BLaER1 treated with 17β-estradiol and CSF1 and Interleukin-3, amounts not matched to agents 10 nM and 100 nM (cell line): ENCODE measurements around the gene DDX47.
"Not testable (repeated sequence)": the region's sequence is repeated elsewhere in the genome, so short reads cannot be mapped to it uniquely, and the experiment has no call there.

Experiments used
- H3K27ac ChIP-seq, 11 experiments: shearing (Covaris generic); formaldehyde crosslinking; 2 replicates each; pipeline ENCODE4 v1.8.1; 2022
- H3K27me3 ChIP-seq, 11 experiments: shearing (Covaris generic); formaldehyde crosslinking; 2 replicates each; pipeline ENCODE4 v1.8.1; 2022
- H3K36me3 ChIP-seq, 11 experiments: shearing (Covaris generic); formaldehyde crosslinking; 2 replicates each; pipeline ENCODE4 v1.8.1; 2022
- H3K4me1 ChIP-seq, 10 experiments: shearing (Covaris generic); formaldehyde crosslinking; 2 replicates each; pipeline ENCODE4 v1.8.1; 2022
- H3K4me2 ChIP-seq, 11 experiments: shearing (Covaris generic); formaldehyde crosslinking; 2 replicates each; pipeline ENCODE4 v1.8.1; 2022
- H3K4me3 ChIP-seq, 10 experiments: shearing (Covaris generic); formaldehyde crosslinking; 2 replicates each; pipeline ENCODE4 v1.8.1; 2022
- H3K9ac ChIP-seq, 11 experiments: shearing (Covaris generic); formaldehyde crosslinking; 2 replicates each; pipeline ENCODE4 v1.8.1; 2022
- H3K9me3 ChIP-seq, 11 experiments: shearing (Covaris generic); formaldehyde crosslinking; replicated peaks in 1 of 11; 2 replicates each; pipeline ENCODE4 v1.8.1; 2022
- H4K20me1 ChIP-seq, 11 experiments: shearing (Covaris generic); formaldehyde crosslinking; 2 replicates each; pipeline ENCODE4 v1.8.1; 2022
- Cebpa-rat ChIP-seq, 11 experiments: shearing (Covaris generic); IDR thresholded peaks; 2 replicates each; pipeline ENCODE4 v1.8.1; 2022

The DDX47 gene

DNA sequence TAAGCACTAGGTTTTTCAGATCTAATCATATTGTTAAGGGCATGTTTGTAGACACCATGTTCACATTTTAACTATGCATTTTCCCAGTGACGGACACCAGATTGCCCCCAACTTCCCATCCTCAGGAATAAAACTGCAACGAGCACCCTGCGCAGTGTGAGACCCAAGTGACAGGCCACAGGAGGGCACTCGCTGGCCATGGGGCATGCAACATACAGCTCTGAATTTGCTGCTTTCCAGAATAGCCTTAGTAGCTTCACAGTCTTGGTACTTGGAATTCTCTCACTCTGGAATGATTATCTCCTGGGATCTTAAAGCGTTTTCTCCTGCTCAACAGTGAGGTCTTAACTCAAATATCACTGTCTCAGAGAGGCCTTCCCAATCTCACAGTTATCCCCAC, 972 bp upstream of the DDX47 start:
- Histone ChIP-seq H3K9ac (no peak overlapping the region), H3K27ac (no peak overlapping the region), H3K4me2 (peak overlapping the region in 1 of 11 experiments; percentile 74; a peak in 2 of 22 replicates)

DNA sequence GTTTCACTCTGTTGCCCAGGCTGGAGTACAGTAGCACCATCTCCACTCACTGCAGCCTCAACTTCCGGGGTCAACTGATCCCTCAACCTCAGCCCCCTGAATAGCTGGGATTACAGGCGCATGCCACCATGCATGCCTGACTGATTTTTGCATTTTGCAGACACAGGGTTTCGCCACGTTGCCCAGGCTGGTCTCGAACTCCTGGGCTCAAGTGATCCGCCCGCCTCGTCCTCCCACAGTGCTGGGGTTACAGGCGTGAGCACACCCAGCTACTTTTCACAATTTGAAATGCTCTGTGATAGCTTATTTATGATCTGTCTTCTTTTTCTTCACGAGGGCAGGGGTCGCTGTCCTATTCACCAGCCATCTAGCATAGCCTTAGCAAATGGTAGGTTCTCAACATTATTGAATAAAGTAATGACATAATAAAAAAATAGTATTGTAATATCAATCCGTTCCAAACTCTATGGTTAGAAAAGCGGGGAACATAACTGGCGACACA, 477 bp upstream of the DDX47 start:
- Histone ChIP-seq H3K9ac (peak overlapping the region in 1 of 11 experiments; percentile 89; a peak in 1 of 22 replicates), H3K9me3 (no peaks in the 10 kb centered on the region), H3K4me2 (peak overlapping the region in 10 of 11 experiments; percentile 4 to 98 (median 40); a peak in 14 of 22 replicates), H3K27ac (no peak overlapping the region; a peak in 1 of 22 replicates), H3K36me3 (peaks cover 0 to 36% (median 33%) of the 10 kb centered on the region in 11 experiments; a peak in 21 of 22 replicates), H3K4me3 (peak overlapping the region in 1 of 10 experiments; percentile 95; a peak in 1 of 20 replicates), H3K4me1 (peaks cover 68 to 90% (median 72%) of the 10 kb centered on the region in 10 experiments), H3K27me3 (no peaks in the 10 kb centered on the region), H4K20me1 (peaks cover 0 to 26% (median 14%) of the 10 kb centered on the region in 11 experiments; a peak in 13 of 22 replicates)
- no peak for TF ChIP-seq Cebpa-rat (IDR thresholded peaks at IDR 0.05)

More for the DNA sequence above, 972 bp upstream of the DDX47 start:
- peaks cover 73 to 90% (median 77%) of the 10 kb centered on the region in 10 experiments for H3K4me1 ChIP-seq
- peaks cover 0 to 21% (median 9%) of the 10 kb centered on the region in 11 experiments; a peak in 11 of 22 replicates for H4K20me1 ChIP-seq
- no peak overlapping the region for H3K4me3 ChIP-seq
- H3K27me3 ChIP-seq: no peaks in the 10 kb centered on the region
- no peak for TF ChIP-seq Cebpa-rat (IDR thresholded peaks at IDR 0.05)
- peaks cover 0 to 31% (median 28%) of the 10 kb centered on the region in 11 experiments; a peak in 21 of 22 replicates for H3K36me3 ChIP-seq
- no peaks in the 10 kb centered on the region for H3K9me3 ChIP-seq

DNA sequence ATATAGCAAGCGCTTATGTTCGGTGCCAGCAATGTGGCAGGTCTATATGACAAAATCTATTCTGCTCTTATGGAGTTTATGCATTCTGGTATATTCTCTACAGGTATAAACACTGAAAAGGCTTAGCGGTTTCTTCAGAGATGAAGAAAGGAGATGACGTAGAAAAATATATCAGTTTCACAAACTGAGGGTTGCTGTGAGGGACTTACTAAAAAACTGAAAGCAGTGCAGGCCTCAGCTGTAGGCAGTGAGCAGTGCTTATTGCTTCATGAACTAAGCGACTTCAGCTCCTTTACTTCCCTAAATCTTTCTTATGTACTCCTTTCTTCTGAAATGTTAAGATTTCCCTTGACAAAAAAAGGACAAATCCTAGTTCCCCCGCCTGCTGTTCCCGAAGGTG, 4.5 kb downstream of the DDX47 start:
- no peak overlapping the region for H3K27ac ChIP-seq
- no peak for TF ChIP-seq Cebpa-rat (IDR thresholded peaks at IDR 0.05)
- peaks cover 23 to 85% (median 82%) of the 10 kb centered on the region in 11 experiments for H3K36me3 ChIP-seq
- no peak overlapping the region for H3K4me3 ChIP-seq
- peaks cover 22 to 66% (median 30%) of the 10 kb centered on the region in 10 experiments for H3K4me1 ChIP-seq
- H3K9ac ChIP-seq: no peak overlapping the region
- no peaks in the 10 kb centered on the region for H3K9me3 ChIP-seq
- peak overlapping the region in 2 of 11 experiments; percentile 35 to 94; a peak in 4 of 22 replicates for H3K4me2 ChIP-seq
- peaks cover 3 to 64% (median 49%) of the 10 kb centered on the region in 11 experiments; a peak in 18 of 22 replicates for H4K20me1 ChIP-seq
- H3K27me3 ChIP-seq: no peaks in the 10 kb centered on the region

DNA sequence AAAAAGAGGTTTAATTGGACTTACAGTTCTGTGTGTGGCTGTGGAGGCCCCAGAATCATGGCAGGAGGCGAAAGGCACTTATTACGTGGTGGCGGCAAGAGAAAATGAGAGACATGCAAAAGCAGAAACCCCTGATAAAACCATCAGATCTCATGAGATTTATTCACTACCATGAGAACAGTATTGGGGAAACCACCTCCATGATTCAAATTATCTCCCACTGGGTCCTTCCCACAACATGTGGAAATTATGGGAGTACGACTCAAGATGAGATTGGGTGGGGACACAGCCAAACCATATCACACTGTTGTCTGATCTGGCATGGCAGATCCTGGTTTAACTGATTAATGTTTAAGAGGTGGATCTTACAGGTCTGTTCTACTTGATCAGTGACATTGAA, 5.6 kb downstream of the DDX47 start:
- H4K20me1 ChIP-seq: peaks cover 3 to 67% (median 50%) of the 10 kb centered on the region in 11 experiments; a peak in 18 of 22 replicates
- no peak overlapping the region for H3K27ac ChIP-seq
- H3K4me2 ChIP-seq: peak overlapping the region in 3 of 11 experiments; percentile 6 to 45 (median 31); a peak in 4 of 22 replicates
- H3K9ac ChIP-seq: no peak overlapping the region
- peaks cover 18 to 62% (median 26%) of the 10 kb centered on the region in 10 experiments for H3K4me1 ChIP-seq
- no peaks in the 10 kb centered on the region for H3K27me3 ChIP-seq
- no peak for TF ChIP-seq Cebpa-rat (IDR thresholded peaks at IDR 0.05)
- no peak overlapping the region for H3K4me3 ChIP-seq
- H3K36me3 ChIP-seq: peaks cover 34 to 96% (median 93%) of the 10 kb centered on the region in 11 experiments
- no peaks in the 10 kb centered on the region for H3K9me3 ChIP-seq

DNA sequence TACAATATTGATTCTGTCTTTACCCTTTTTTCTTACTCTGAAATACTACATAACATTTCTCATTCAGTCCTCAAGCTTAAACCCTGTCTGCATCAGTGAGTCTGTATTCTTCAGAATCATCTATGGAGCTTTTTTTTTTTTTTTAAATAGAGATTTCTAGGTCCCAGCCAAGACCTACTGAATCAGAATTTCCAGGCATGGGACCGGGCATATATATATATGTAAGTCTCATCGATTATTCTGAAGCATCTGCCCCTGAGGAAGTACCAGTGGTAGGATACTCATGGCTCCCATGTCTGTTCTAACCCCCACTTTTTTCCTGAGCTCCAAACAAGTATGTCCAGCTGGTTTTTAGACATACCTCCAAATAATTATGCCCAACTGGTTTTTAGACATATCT, 6.1 kb downstream of the DDX47 start:
- H3K36me3 ChIP-seq: peaks cover 39 to 100% (median 98%) of the 10 kb centered on the region in 11 experiments
- no peak overlapping the region for H3K27ac ChIP-seq
- H3K9ac ChIP-seq: no peak overlapping the region
- no peaks in the 10 kb centered on the region for H3K9me3 ChIP-seq
- peak overlapping the region in 4 of 11 experiments; percentile 6 to 45 (median 28); a peak in 7 of 22 replicates for H3K4me2 ChIP-seq
- H3K4me3 ChIP-seq: no peak overlapping the region
- TF ChIP-seq Cebpa-rat (IDR thresholded peaks at IDR 0.05): no peak
- peaks cover 3 to 70% (median 50%) of the 10 kb centered on the region in 11 experiments; a peak in 18 of 22 replicates for H4K20me1 ChIP-seq
- peaks cover 13 to 57% (median 21%) of the 10 kb centered on the region in 10 experiments for H3K4me1 ChIP-seq
- no peaks in the 10 kb centered on the region for H3K27me3 ChIP-seq

DNA sequence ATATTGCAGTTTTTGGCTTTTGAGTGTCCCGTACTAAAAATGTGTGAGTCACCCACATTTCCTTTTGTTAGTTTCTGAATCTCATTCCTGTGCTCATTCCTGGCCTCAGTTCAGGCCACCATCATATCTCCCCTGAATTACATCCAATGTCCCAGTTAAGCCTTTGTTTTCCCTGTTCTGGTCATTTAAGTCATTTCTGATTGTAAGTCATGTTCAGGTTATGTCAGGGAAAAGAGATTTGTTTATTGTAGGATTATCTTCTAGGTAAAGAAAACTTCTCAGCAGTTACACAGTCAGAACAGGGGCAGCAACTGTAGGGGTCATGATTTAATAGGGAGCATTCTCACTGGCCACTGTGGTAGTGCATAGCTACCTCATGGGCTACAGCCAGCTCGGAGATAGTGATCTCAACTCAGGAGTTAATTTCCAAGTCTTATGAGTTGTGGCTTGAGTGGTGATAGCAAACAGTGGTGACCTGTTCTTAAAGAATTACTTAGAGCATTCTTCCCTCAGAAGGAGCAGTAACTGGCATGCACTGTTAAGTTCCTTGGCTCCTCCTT, 6.7 kb downstream of the DDX47 start:
- no peak overlapping the region for H3K9ac ChIP-seq
- H3K4me1 ChIP-seq: peaks cover 7 to 51% (median 15%) of the 10 kb centered on the region in 10 experiments
- peak overlapping the region in 4 of 11 experiments; percentile 6 to 45 (median 28); a peak in 7 of 22 replicates for H3K4me2 ChIP-seq
- no peaks in the 10 kb centered on the region for H3K27me3 ChIP-seq
- H3K27ac ChIP-seq: no peak overlapping the region
- peaks cover 3 to 70% (median 50%) of the 10 kb centered on the region in 11 experiments; a peak in 18 of 22 replicates for H4K20me1 ChIP-seq
- H3K36me3 ChIP-seq: peaks cover 45 to 100% (median 99%) of the 10 kb centered on the region in 11 experiments
- no peak overlapping the region for H3K4me3 ChIP-seq
- no peaks in the 10 kb centered on the region for H3K9me3 ChIP-seq
- TF ChIP-seq Cebpa-rat (IDR thresholded peaks at IDR 0.05): no peak

DNA sequence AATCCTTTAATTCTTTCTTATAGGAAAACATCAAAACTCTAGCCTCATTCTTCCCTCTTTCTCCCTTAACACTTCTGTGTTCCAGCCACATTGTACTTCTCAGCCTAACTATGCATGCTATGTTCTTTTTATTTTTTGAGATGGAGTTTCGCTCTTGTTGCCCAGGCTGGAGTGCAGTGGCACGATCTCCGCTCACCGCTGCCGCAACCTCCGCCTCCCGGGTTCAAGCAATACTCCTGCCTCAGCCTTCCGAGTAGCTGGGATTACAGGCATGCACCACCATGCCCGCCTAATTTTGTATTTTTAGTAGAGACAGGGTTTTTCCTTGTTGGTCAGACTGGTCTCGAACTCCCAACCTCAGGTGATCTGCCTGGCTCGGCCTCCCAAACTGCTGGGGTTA, 7.2 kb downstream of the DDX47 start:
- H3K4me2 ChIP-seq, H3K4me3 ChIP-seq, H3K9ac ChIP-seq, H3K27ac ChIP-seq, H3K9me3 ChIP-seq, H3K27me3 ChIP-seq: not testable (repeated sequence)
- Histone ChIP-seq H3K36me3 (peaks cover 50 to 100% (median 99%) of the 10 kb centered on the region in 11 experiments), H3K4me1 (peaks cover 3 to 47% (median 12%) of the 10 kb centered on the region in 10 experiments; a peak in 17 of 20 replicates), H4K20me1 (peaks cover 3 to 67% (median 50%) of the 10 kb centered on the region in 11 experiments; a peak in 18 of 22 replicates)

DNA sequence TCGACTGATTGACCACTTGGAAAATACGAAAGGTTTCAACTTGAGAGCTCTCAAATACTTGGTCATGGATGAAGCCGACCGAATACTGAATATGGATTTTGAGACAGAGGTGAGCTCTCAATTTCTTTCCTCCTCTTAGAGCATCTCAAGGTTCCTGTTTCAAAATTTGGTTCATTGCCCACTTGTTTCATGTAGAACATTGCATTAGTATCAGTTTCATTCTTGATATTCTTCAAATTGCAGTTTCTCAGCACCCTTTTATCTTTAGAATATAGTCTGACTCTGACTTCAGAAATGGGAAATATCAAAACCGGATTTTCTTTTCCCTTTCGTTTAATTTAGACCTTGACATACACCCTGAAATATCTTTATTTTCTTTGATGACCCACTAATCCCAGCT, 8.8 kb downstream of the DDX47 start:
- H3K9me3 ChIP-seq: no peaks in the 10 kb centered on the region
- TF ChIP-seq Cebpa-rat (IDR thresholded peaks at IDR 0.05): no peak
- H3K27me3 ChIP-seq: no peaks in the 10 kb centered on the region
- H3K36me3 ChIP-seq: peaks cover 66 to 100% (median 99%) of the 10 kb centered on the region in 11 experiments
- H4K20me1 ChIP-seq: peaks cover 3 to 51% (median 43%) of the 10 kb centered on the region in 11 experiments; a peak in 18 of 22 replicates
- no peak overlapping the region for H3K9ac ChIP-seq
- no peak overlapping the region for H3K4me3 ChIP-seq
- no peak overlapping the region for H3K27ac ChIP-seq
- peaks cover 0 to 31% (median 4%) of the 10 kb centered on the region in 10 experiments; a peak in 9 of 20 replicates for H3K4me1 ChIP-seq
- H3K4me2 ChIP-seq: no peak overlapping the region

DNA sequence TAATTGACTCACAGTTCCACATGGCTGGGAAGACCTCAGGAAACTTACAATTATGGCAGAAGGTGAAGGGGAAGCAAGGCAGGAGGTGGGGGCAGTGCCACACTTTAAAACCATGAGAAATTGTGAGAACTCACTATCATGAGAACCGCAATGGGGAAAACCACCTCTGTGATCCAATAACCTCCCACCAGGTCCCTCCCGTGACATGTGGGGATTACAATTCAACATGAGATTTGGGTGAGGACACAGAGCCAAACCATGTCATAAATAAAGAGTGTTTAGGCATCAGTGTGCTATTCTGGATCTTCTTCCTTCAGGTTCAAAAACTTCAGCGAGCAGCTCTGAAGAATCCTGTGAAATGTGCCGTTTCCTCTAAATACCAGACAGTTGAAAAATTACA, 9.7 kb downstream of the DDX47 start:
- Histone ChIP-seq H3K4me1 (peaks cover 0 to 21% (median 4%) of the 10 kb centered on the region in 10 experiments; a peak in 9 of 20 replicates), H3K36me3 (peaks cover 75 to 100% (median 99%) of the 10 kb centered on the region in 11 experiments), H3K4me2 (no peak overlapping the region), H3K9ac (no peak overlapping the region), H3K27me3 (no peaks in the 10 kb centered on the region), H3K4me3 (no peak overlapping the region), H4K20me1 (peaks cover 3 to 42% (median 34%) of the 10 kb centered on the region in 11 experiments; a peak in 18 of 22 replicates), H3K9me3 (no peaks in the 10 kb centered on the region), H3K27ac (no peak overlapping the region)
- no peak for TF ChIP-seq Cebpa-rat (IDR thresholded peaks at IDR 0.05)
